Measurements from ENCODE around the gene PP2D1.
"Not testable (repeated sequence)": the region's sequence is repeated elsewhere in the genome, so short reads cannot be mapped to it uniquely, and the experiment has no call there.

Gene PP2D1

GRCh38 chr3:20039765-20040547 is 27.9 kb upstream of the PP2D1 start, which contains the start of gene KAT2B:
Gene KAT2B, plus strand, starts transcription at chr3:20040446. Its CDS starts 32 bp downstream, at chr3:20040478.
- peak; percentile 12 for DNase-seq

GRCh38 chr3:20039466-20039764 is 27.4 kb upstream of the PP2D1 start:
- no peak for DNase-seq

GRCh38 chr3:20038699-20039465 is 26.8 kb upstream of the PP2D1 start:
- no peak for DNase-seq

- no peak for DNase-seq
These were observed 25.4 kb upstream of the PP2D1 start for GRCh38 chr3:20037255-20037996.

GRCh38 chr3:20035019-20035418 is 23.0 kb upstream of the PP2D1 start:
- DNase-seq, result no peak

GRCh38 chr3:20031939-20032338 is 19.9 kb upstream of the PP2D1 start:
- not testable (repeated sequence) for DNase-seq

- no peak for DNase-seq
These were observed 16.9 kb upstream of the PP2D1 start for GRCh38 chr3:20028905-20029331.

GRCh38 chr3:20027136-20027535 is 15.1 kb upstream of the PP2D1 start:
- no peak for DNase-seq

- DNase-seq, result no peak
These were observed 11.8 kb upstream of the PP2D1 start for GRCh38 chr3:20023623-20024405.

- DNase-seq, result no peak
These were observed 11.0 kb upstream of the PP2D1 start for GRCh38 chr3:20022954-20023622.

- DNase-seq, result not testable (repeated sequence)
These were observed 4.0 kb upstream of the PP2D1 start for GRCh38 chr3:20016076-20016475.

- DNase-seq, result no peak
These were observed 3.5 kb upstream of the PP2D1 start for GRCh38 chr3:20015525-20015924.

GRCh38 chr3:20013396-20013795 is 1.3 kb upstream of the PP2D1 start:
- no peak for DNase-seq

GRCh38 chr3:20008646-20009045 is 3.4 kb downstream of the PP2D1 start:
- no peak for DNase-seq

GRCh38 chr3:20007960-20008359 is 4.1 kb downstream of the PP2D1 start:
- DNase-seq, result no peak

GRCh38 chr3:20001932-20002331 is 10.1 kb downstream of the PP2D1 start:
- no peak for DNase-seq

GRCh38 chr3:19997502-19997901 is 14.6 kb downstream of the PP2D1 start:
- DNase-seq, result no peak

- DNase-seq, result no peak
These were observed 17.3 kb downstream of the PP2D1 start for GRCh38 chr3:19994796-19995195.

- not testable (repeated sequence) for DNase-seq
These were observed 23.2 kb downstream of the PP2D1 start for GRCh38 chr3:19988904-19989303.

GRCh38 chr3:19972054-19972453 is 40.0 kb downstream of the PP2D1 start:
- no peak for DNase-seq

- DNase-seq, result no peak
These were observed 41.7 kb downstream of the PP2D1 start for GRCh38 chr3:19970327-19970726.

- DNase-seq, result no peak
These were observed 44.3 kb downstream of the PP2D1 start for GRCh38 chr3:19967812-19968211.

Data from DMS153 (cell line).